HCT116 (cell line): ENCODE measurements around the gene ACCS. TPM values are rescaled to one million over a fixed set of nuclear protein-coding genes. Genes with fewer than 3 reads are reported as not detected.

ENCODE experiments used
- ATAC-seq: fragments of 200-7000 bp; cut with Tn5 transposase; 2 replicates; pipeline ENCODE4 v1.9.1; 2020; ENCODE audit warnings: mild to moderate bottlenecking, moderate library complexity
- BruUV-seq: library from RNA; stranded (reverse); fragments of 400-500 nt; replicated peaks from 2 replicates; lab custom pipeline; 2021; lab: Mats Ljungman, UMichigan
- CTCF ChIA-PET: fragments of 300-600 bp; sonication (Branson Sonifier 250); formaldehyde crosslinking; loops from one replicate; lab custom pipeline; 2021; ENCODE audit warnings: antibody characterized with exemption; lab: Charles Lee
- POLR2A ChIA-PET: fragments of 300-600, 350-600 bp; sonication (Branson Sonifier 250); formaldehyde crosslinking; loops from one replicate; lab custom pipeline; 2021; ENCODE audit warnings: antibody characterized with exemption; lab: Charles Lee
- RAD21 ChIA-PET, 2 experiments: fragments of 300-600 bp; sonication (Branson Sonifier 250); formaldehyde crosslinking; loops; one replicate each; lab custom pipeline; 2023; ENCODE audit warnings: low total read pairs in 2 of 2; ENCODE audit not compliant: uncharacterized antibody in 2 of 2, unreplicated experiment in 2 of 2, low non-redundant PET in 1 of 2; lab: Charles Lee
- DNase-seq: peaks from one replicate; pipeline ENCODE4 v3.0.0-alpha.2; 2010; ENCODE audit warnings: low read depth, low spot score
- H2AFZ ChIP-seq: fragments of 200-600 bp; shearing (Covaris generic), sonication (generic); 2 replicates; pipeline ENCODE4 v1.6.1; 2017; ENCODE audit warnings: low read depth, mixed run types, mixed read lengths, antibody characterized with exemption, low read length; ENCODE audit not compliant: poor library complexity, severe bottlenecking
- H3K27ac ChIP-seq: 2 replicates; pipeline ENCODE4 v1.5.1; 2012; ENCODE audit warnings: low read depth, low read length
- H3K27me3 ChIP-seq: fragments of 200-600 bp; sonication (generic); 2 replicates; pipeline ENCODE4 v1.6.1; 2016; ENCODE audit warnings: mixed run types, low read length, mixed read lengths; ENCODE audit not compliant: insufficient read depth
- H3K36me3 ChIP-seq, 2 experiments: fragments of 200-500 bp in 1 of 2; fragments of 200-600 bp in 1 of 2; sonication (Bioruptor generic) in 1 of 2; sonication (generic) in 1 of 2; 2 replicates each; pipeline versions ENCODE4 v1.5.1 to v1.6.1; 2014 to 2016; ENCODE audit warnings: low read length in 2 of 2, inconsistent platforms in 1 of 2, mixed read lengths in 1 of 2, mixed run types in 1 of 2; ENCODE audit not compliant: insufficient read depth in 2 of 2, control insufficient read depth in 1 of 2
- H3K4me1 ChIP-seq, 2 experiments: fragments of 200-600 bp in 1 of 2; sonication (generic) in 1 of 2; 2 replicates each; pipeline versions ENCODE4 v1.5.1 to v1.6.1; 2012 to 2017; ENCODE audit warnings: low read length in 2 of 2, inconsistent platforms in 1 of 2, mild to moderate bottlenecking in 1 of 2, mixed read lengths in 1 of 2, mixed run types in 1 of 2, moderate library complexity in 1 of 2; ENCODE audit not compliant: insufficient read depth in 2 of 2, control insufficient read depth in 1 of 2
- H3K4me2 ChIP-seq: fragments of 200-600 bp; sonication (generic); 2 replicates; pipeline ENCODE4 v1.6.1; 2017; ENCODE audit warnings: mixed run types, low read length, mixed read lengths
- H3K4me3 ChIP-seq, 2 experiments: fragments of 200-600 bp in 1 of 2; sonication (generic) in 1 of 2; replicated peaks in 1 of 2; 2 replicates each; pipeline ENCODE4 v1.5.1; 2011 to 2016; ENCODE audit warnings: low read length in 2 of 2, control low read depth in 1 of 2, low read depth in 1 of 2, mild to moderate bottlenecking in 1 of 2, mixed read lengths in 1 of 2, mixed run types in 1 of 2
- H3K79me2 ChIP-seq: fragments of 200-600 bp; sonication (generic); 2 replicates; pipeline ENCODE4 v1.6.1; 2017; ENCODE audit warnings: mild to moderate bottlenecking, mixed run types, low read length, moderate library complexity, mixed read lengths; ENCODE audit not compliant: insufficient read depth
- H3K9ac ChIP-seq: fragments of 200-600 bp; sonication (generic); 2 replicates; pipeline ENCODE4 v1.6.1; 2016; ENCODE audit warnings: low read length, mixed read lengths
- H3K9me2 ChIP-seq: fragments of 200-600 bp; sonication (generic), shearing (Covaris generic); 2 replicates; pipeline ENCODE4 v1.6.1; 2017; ENCODE audit warnings: mixed run types, mild to moderate bottlenecking, moderate library complexity; ENCODE audit not compliant: insufficient read depth
- H3K9me3 ChIP-seq, 2 experiments: fragments of 200-500 bp in 1 of 2; fragments of 200-600 bp in 1 of 2; sonication (Bioruptor generic) in 1 of 2; sonication (generic) in 1 of 2; 2 replicates each; pipeline ENCODE4 v1.6.1; 2014 to 2017; ENCODE audit warnings: low read length in 2 of 2, mixed read lengths in 2 of 2, inconsistent platforms in 1 of 2, low read depth in 1 of 2, mild to moderate bottlenecking in 1 of 2, mixed run types in 1 of 2, moderate library complexity in 1 of 2; ENCODE audit not compliant: control insufficient read depth in 1 of 2, insufficient read depth in 1 of 2
- H4K20me1 ChIP-seq: fragments of 200-600 bp; sonication (generic), shearing (Covaris generic); 2 replicates; pipeline ENCODE4 v1.6.1; 2017; ENCODE audit warnings: mixed run types, mild to moderate bottlenecking, moderate library complexity; ENCODE audit not compliant: insufficient read depth
- CBX3 ChIP-seq: IDR thresholded peaks from 2 replicates; pipeline ENCODE4 v1.6.1; 2012; ENCODE audit warnings: low read depth
- EGR1 ChIP-seq: IDR thresholded peaks from 2 replicates; pipeline ENCODE4 v1.6.1; 2012; ENCODE audit warnings: low read depth
- ELF1 ChIP-seq: IDR thresholded peaks from 2 replicates; pipeline ENCODE4 v1.6.1; 2012; ENCODE audit warnings: low read depth, borderline replicate concordance
- EZH2 ChIP-seq: fragments of 200-600 bp; sonication (generic); IDR thresholded peaks from 2 replicates; pipeline ENCODE4 v1.6.1; 2017; ENCODE audit warnings: antibody characterized with exemption, mixed run types
- EZH2phosphoT487 ChIP-seq: fragments of 200-600 bp; IDR thresholded peaks from 2 replicates; pipeline ENCODE4 v1.6.1; 2018; ENCODE audit warnings: antibody characterized with exemption, borderline replicate concordance
- JUND ChIP-seq: IDR thresholded peaks from 2 replicates; pipeline ENCODE4 v1.6.1; 2012
- POLR2A ChIP-seq: IDR thresholded peaks from 2 replicates; pipeline ENCODE4 v1.7.0; 2011; ENCODE audit warnings: borderline replicate concordance; ENCODE audit not compliant: insufficient read depth, insufficient read length; ENCODE audit errors: extremely low read depth
- POLR2AphosphoS5 ChIP-seq: IDR thresholded peaks from 2 replicates; pipeline ENCODE4 v1.6.1; 2011; ENCODE audit warnings: mild to moderate bottlenecking, low read depth, low read length, moderate library complexity
- RAD21 ChIP-seq: IDR thresholded peaks from 2 replicates; pipeline ENCODE4 v1.6.1; 2012; ENCODE audit warnings: low read depth, mild to moderate bottlenecking
- REST ChIP-seq: IDR thresholded peaks from 2 replicates; pipeline ENCODE4 v1.6.1; 2012; ENCODE audit warnings: low read depth
- SIN3A ChIP-seq: IDR thresholded peaks from 2 replicates; pipeline ENCODE4 v1.6.1; 2012; ENCODE audit warnings: low read depth
- SP1 ChIP-seq: IDR thresholded peaks from 2 replicates; pipeline ENCODE4 v1.6.1; 2012; ENCODE audit warnings: low read depth
- ZFX ChIP-seq: fragments of 450-650 bp; IDR thresholded peaks from 2 replicates; pipeline ENCODE4 v1.6.1; 2017
- ZNF274 ChIP-seq: fragments of 200-500 bp; sonication (Bioruptor generic); IDR thresholded peaks from 2 replicates; pipeline ENCODE4 v1.6.1; 2014; ENCODE audit warnings: mild to moderate bottlenecking, low read depth, low read length, inconsistent platforms
- intact Hi-C: fragments of 100-400 bp; cut with micrococcal nuclease; formaldehyde crosslinking; loops from 2 replicates; pipeline ENCODE4 v1.10.0; 2022
- total RNA-seq: library from RNA; stranded (reverse); gene quantifications from one replicate; pipeline ENCODE4 v1.2.1, GENCODE V29; 2021; ENCODE audit not compliant: unreplicated experiment
- TF ChIP-seq, protein P1 (sequence below): IDR thresholded peaks from 2 replicates; pipeline ENCODE4 v1.6.1; 2011; ENCODE audit warnings: mild to moderate bottlenecking, low read length, moderate library complexity; ENCODE audit not compliant: insufficient replicate concordance; ENCODE audit errors: extremely low read depth
- TF ChIP-seq, protein P2 (sequence below), 3 experiments: fragments of 200-600 bp in 1 of 3; sonication (generic) in 1 of 3; IDR thresholded peaks in 2 of 3; conservative IDR thresholded peaks in 1 of 3; 2 replicates each; pipeline ENCODE4 v1.5.1; 2012 to 2017; ENCODE audit warnings: low read depth in 2 of 3, low read length in 2 of 3, antibody characterized with exemption in 1 of 3, borderline replicate concordance in 1 of 3, control low read depth in 1 of 3, mild to moderate bottlenecking in 1 of 3, mixed read lengths in 1 of 3, mixed run types in 1 of 3, moderate library complexity in 1 of 3; ENCODE audit not compliant: insufficient read depth in 1 of 3

The ACCS gene
- total RNA-seq, 1 experiment from 2014 or later = 13.2 TPM

DNA sequence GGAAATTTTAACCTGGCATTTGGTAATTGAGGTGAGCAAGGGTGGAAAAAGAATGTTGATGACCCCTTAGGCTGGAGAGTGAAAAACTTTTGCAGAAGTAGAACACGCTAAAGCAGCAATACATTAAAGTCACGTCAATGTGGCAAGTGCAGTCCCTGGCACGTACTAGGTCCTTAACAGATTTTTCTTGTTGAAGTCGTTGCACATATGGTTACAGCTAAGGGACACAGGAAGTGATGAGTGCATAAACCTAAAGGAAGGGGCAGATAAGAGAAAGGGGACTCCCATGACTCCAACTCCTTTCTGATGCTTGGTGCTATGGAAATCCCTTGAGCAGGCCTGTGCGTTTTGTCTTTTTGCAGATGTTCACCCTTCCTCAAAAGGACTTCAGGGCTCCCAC is 1.2 kb downstream of the ACCS start:
- CTCF ChIA-PET = interaction anchor here (1.1 to 1.5 kb wide), 2 partner anchors 11 to 178 kb away, joined by 3 read pairs; no protein-coding TSS in a partner anchor
- Histone ChIP-seq H3K9me3 (no peaks in the 10 kb centered on the region), H3K36me3 (no peaks in the 10 kb centered on the region), H3K4me1 (peaks cover 11 to 19% of the 10 kb centered on the region in 2 experiments), H3K4me3 (peak overlapping the region; percentile 60 to 72; a peak in 3 of 4 replicates), H3K9ac (no peak overlapping the region), H4K20me1 (no peaks in the 10 kb centered on the region), H3K4me2 (peak overlapping the region; percentile 91), H3K9me2 (no peaks in the 10 kb centered on the region), H3K27me3 (no peaks in the 10 kb centered on the region), H2AFZ (no peak overlapping the region), H3K27ac (peak overlapping the region; percentile 78), H3K79me2 (no peaks in the 10 kb centered on the region)
- ATAC-seq = no peak
- BruUV-seq = no TSS peak
- POLR2A ChIA-PET = interaction anchor here (0.9 kb wide), 1 partner anchor 26 kb away, joined by 3 read pairs; no protein-coding TSS in a partner anchor
- DNase-seq = no peak
- TF ChIP-seq REST (no peak), SP1 (no peak), EGR1 (no peak), ZFX (no peak), EZH2 (no peak), EZH2phosphoT487 (no peak), CBX3 (no peak), POLR2AphosphoS5 (no peak), RAD21 (no peak), SIN3A (no peak), POLR2A (no peak), JUND (no peak), ELF1 (no peak), ZNF274 (no peak)
- TF ChIP-seq, protein P1, sequence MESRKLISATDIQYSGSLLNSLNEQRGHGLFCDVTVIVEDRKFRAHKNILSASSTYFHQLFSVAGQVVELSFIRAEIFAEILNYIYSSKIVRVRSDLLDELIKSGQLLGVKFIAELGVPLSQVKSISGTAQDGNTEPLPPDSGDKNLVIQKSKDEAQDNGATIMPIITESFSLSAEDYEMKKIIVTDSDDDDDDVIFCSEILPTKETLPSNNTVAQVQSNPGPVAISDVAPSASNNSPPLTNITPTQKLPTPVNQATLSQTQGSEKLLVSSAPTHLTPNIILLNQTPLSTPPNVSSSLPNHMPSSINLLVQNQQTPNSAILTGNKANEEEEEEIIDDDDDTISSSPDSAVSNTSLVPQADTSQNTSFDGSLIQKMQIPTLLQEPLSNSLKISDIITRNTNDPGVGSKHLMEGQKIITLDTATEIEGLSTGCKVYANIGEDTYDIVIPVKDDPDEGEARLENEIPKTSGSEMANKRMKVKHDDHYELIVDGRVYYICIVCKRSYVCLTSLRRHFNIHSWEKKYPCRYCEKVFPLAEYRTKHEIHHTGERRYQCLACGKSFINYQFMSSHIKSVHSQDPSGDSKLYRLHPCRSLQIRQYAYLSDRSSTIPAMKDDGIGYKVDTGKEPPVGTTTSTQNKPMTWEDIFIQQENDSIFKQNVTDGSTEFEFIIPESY = no peak
- TF ChIP-seq, protein P2, sequence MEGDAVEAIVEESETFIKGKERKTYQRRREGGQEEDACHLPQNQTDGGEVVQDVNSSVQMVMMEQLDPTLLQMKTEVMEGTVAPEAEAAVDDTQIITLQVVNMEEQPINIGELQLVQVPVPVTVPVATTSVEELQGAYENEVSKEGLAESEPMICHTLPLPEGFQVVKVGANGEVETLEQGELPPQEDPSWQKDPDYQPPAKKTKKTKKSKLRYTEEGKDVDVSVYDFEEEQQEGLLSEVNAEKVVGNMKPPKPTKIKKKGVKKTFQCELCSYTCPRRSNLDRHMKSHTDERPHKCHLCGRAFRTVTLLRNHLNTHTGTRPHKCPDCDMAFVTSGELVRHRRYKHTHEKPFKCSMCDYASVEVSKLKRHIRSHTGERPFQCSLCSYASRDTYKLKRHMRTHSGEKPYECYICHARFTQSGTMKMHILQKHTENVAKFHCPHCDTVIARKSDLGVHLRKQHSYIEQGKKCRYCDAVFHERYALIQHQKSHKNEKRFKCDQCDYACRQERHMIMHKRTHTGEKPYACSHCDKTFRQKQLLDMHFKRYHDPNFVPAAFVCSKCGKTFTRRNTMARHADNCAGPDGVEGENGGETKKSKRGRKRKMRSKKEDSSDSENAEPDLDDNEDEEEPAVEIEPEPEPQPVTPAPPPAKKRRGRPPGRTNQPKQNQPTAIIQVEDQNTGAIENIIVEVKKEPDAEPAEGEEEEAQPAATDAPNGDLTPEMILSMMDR (IDR thresholded peaks at IDR 0.05 in 2 of 3, conservative IDR thresholded peaks at IDR 0.05 in 1 of 3; ENCODE audit: borderline replicate concordance in 1 of 3, insufficient read depth in 1 of 3, low read depth in 2 of 3, low read length in 2 of 3) = no peak
- intact Hi-C loops = no loop called here
- RAD21 ChIA-PET = no interaction called here
